HG03442 (cell line): ENCODE measurements around the gene IRX5.

ENCODE experiments used
- ATAC-seq: cut with Tn5 transposase; IDR thresholded peaks from one replicate; pipeline ENCODE4 v1.9.1; 2021; ENCODE audit warnings: mild to moderate bottlenecking, moderate library complexity; ENCODE audit not compliant: unreplicated experiment

IRX5 gene

DNA sequence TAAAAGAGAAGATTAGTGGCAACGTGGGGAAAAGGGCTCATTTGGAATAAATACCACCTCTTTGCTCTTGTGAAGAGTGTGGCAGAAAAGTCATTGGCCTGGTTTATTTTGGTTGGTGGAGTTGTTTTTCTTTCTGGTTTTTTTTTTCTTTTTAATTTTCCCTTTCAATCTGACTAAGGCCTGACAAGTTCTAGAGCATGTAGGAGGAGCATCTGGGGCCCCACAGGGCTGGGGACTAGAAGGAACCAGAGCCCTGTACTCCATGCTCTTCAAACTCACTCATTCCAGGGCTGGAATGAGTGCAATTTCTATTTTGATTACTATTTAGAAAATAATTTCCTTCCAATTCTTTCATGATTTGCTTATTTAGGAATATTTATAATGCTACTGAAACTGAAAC, 13.3 kb downstream of the IRX5 start:
- no peak for ATAC-seq

DNA sequence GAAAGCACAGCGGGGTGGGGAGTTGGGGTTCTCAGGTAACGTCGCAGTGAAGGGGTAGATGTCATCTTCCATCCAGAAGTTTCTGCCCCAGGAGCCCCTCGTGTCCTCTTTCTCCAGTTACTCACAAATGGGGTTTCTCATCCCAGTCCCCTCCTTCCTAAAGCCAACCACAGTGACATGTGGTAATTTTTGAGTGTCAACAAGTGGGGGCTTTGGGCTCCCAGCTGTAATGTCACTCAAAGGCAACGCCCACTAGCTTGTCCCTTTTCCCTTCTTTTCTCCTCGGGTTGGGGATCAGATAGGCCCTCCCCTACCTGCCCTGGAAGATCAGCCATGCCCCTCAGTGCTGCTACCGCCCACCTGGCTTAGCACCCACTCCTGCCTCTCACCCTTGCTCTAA, 14.4 kb downstream of the IRX5 start:
- ATAC-seq = no peak

DNA sequence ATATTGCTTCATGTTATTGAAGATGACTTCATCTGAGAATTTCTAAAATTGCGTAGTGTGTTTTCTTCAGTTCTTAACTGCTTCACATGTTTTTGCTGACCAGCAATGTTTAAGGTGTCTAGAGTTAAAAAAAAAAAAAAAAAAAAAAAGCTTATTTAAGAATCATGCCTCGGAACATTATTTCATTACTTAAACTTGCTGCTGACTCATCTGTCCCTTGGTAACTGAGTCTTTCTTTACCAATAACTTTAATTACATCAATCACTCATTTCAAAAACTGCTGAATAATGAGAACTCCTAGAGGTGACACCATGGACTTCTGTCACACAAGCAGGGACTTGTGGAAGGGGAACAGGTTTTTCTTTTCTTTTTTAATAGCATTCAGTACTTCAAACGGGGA, 16.2 kb downstream of the IRX5 start:
- ATAC-seq = no peak

DNA sequence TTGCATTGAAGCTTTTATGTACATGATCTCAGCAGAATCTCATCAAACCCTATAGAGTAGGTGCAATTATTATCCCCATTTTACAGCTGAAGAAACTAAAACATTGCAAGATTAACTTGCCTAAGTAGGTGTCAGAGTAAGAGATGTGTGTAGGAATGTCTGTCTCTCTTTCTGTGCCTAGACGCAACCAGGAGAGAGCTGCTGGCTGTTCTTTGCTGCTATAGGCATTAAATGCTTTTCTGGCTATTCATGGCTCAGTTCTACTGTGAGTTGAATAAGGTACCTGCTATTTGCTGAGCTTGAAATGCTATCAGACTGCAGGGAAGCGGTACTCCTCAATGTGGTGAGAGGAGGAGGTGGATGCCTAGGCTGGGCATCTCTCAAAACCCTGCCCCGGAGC, 17.0 kb downstream of the IRX5 start:
- ATAC-seq = no peak

DNA sequence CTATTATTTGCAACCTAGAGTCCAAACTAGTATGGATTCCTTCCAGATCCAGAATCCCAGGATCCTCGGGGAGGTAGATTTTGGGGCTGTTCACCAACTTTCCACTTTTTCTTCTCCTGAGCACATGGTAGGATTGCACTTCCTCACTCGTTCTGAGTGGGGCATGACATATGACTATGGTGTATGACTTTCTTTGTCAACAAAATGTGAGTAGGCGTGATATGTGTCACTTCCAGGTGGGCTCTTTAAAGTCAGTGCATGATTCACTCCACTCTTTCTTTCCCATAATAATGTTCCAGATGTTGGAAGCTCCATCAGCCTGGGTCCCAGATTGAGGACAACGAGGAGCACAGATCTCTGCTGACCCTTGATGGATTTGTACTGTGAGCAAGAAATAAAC, 21.5 kb downstream of the IRX5 start:
- no peak for ATAC-seq

DNA sequence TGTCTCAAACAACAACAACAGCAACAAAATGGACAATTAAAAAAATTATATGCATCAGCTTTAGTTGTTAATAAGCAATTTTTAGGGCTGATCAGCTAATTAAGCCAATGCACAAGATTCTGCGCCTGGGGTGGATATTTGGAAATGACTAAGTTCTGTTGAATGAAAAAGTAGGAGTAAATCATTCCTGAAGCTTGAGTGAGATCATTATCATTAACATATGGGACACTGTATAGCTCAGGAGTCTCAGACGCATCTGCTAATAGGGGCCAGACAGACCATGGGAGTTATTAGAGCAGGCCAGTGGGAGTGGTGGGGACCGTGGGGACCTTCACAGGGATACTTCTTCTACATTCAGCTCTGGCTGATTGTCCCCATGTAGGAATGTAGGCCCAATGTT, 22.8 kb downstream of the IRX5 start:
- ATAC-seq = no peak

DNA sequence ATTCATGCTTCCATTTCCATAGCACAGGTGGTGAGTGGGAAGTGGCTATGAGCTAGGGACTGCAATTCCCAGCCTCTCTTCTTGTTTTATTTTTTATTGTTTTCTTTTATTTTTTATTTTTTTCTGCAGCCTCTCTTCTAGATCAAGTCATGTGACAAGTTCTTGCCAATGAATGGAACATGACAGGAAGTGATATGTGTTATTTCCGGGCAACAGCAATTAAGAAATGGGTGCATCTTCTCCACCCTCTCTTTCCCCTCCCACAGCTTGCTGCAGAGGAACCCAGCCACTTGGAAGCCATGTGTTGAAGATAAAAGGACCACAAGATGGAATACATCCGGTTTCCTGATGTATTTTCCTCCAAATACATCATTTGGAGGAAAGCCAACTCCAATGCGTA, 23.6 kb downstream of the IRX5 start:
- no peak for ATAC-seq

DNA sequence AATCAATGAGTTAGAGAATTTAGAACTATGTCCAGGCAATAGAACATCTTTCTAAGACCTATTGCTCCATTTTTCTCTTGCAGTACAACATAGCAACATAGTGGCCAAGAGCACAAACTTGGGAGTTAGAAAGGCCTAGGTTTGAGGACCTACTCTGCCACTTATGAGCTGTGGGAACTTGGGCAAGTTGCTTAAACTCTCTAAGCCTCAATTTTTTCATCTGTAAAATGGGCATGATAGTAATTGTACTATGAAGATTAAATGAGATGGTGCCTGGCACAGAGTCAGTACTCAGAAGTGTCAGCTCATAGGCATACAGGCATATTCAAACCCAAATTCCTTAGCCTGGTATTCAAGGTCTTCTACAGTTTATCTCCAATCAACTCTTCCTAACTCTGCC, 25.1 kb downstream of the IRX5 start:
- ATAC-seq = no peak

DNA sequence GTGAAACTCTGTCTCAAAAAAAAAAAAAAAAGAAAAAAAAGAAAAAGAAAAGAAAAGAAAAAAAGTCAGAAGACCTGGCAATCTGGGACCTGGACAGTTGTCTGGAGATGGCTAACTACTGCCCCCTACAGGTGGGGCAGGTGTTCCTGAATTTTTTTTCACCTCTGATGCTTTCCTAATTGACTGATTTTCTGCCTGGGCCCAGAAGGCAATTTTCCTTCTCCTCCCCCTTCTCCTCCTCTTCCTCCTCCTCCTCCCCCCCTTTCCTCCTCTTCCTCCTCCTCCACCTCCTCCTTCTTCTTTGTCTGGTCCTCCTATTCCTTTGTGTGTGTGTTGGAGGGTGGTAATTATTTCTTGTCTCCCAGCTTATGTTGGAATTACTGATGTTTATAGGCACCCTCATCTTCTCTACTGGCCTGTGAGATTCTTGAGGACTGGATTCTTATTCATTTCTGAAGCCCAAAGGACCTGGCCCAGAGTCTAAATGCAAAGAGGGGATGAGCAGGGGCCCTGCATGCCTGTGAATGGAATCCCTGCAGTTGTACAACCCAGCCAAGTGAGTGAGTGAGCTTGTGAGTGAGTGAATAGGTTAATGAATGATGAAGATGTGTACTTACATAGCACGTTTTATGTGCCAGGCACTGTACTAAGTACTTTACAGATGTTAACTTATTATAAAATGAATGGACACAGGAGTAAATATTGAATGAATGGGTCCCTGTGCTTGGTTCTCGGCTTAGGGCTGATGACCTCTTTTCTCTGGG, 26.9 kb downstream of the IRX5 start:
- no peak for ATAC-seq

DNA sequence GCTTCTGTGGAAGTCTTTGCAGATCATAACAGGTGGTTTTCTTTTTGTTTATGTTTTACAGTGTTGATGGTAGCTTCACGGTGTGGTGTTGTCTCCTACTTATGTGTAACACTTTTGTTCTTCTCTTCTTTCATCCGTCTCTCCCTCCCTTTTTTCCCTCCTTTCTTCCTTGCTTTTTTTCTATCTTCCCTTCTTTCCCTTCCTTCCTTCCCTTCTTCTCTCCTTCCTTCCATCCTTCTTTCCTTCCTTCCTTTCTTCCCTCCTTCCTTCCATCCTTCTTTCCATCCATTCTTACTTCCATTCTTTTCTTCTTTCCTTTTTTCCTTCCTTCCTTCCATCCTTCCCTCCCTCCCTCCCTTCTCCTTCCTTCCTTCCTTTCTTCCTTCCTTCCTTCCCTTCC, 31.4 kb downstream of the IRX5 start:
- ATAC-seq = no peak

DNA sequence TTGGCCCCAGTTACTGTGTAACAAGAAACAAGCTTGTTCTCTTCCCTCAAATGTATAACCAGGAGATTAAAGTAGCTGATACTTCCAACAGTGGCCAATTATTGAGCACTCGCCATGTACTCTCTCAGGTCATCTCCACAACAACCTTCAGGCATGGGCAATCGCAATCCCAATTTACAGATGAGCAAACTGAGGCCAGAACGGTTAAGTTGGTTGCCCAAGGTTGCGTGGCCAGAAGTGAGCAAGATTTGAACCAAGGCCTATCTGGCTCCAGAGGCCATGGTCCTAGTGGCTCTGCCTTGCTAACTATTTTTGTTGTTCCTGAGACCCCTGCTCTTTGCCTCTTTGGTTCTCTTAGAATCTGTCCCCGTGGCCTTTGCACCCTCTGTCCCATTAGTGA, 33.6 kb downstream of the IRX5 start:
- ATAC-seq = no peak

DNA sequence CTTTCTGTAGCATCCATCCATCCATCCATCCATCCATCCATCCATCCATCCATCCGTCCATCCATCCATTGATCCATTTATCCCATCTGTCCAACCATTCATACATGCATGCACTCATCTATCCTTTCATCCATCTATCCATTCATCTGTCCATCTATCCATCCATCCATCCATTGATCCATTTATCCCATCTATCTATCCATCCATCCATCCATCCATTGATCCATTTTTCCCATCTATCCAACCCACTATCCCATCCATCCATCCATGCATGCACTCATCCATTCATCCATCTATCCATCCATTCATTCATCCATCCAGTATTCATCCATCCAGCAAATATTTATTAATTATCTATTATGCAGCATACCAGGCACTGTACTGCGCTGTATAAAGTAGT, 34.8 kb downstream of the IRX5 start:
- no peak for ATAC-seq

DNA sequence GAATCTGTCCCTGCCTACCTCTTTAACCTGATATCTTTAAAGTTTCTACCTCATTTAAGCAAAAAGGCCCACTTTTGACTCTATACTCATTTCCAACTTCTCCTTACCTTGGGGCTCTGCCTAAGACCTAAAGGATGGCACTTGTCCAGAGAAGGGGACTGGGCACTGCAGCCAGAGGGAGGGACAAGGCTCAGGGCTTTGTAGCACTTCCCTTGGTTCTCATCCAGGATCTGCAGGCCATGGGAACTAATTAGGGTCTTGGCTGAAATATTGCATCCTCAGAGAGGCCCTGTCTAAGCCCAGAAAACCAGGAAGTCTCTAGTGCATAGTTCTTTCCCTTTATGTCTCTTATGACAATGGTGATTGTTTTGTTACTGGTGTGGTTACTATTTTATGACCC, 37.3 kb downstream of the IRX5 start:
- ATAC-seq = no peak

DNA sequence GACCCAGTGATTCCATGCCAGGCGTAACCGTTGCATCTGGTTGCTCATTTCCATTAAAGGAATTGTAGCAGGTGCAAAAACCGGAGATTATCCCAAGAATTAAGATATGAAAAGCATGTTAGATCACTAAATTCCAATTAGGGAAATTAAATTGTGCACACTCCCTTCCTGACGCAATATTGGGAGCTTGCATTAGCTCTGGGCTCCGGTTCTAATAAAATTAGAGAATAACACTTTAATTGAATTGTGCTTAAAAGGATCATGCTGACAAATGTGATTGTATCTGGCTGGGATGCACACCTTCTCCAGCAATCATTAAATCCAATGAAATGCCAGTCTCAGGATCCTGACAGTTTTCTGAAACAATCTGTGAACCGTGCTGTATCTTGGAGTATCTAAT, 38.1 kb downstream of the IRX5 start:
- no peak for ATAC-seq

DNA sequence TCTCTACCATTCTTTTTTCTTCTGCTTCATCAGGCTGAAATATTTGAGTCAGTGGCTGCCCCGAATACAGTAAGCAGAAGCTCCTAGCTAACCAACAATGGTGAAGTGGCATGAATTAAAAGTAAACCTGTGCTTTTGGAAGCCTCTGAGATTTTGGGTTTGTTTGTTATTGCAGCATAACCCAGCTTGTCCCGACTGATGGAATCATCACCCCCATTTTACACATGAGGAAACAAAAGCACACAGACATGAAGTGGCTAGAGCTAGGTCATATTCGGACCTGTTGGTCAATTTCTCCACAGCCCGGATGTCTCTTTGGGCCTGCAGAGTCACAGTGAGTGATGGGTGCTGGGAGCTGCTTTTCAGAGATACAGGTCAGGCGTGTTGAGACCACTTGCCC, 39.4 kb downstream of the IRX5 start:
- ATAC-seq = no peak

DNA sequence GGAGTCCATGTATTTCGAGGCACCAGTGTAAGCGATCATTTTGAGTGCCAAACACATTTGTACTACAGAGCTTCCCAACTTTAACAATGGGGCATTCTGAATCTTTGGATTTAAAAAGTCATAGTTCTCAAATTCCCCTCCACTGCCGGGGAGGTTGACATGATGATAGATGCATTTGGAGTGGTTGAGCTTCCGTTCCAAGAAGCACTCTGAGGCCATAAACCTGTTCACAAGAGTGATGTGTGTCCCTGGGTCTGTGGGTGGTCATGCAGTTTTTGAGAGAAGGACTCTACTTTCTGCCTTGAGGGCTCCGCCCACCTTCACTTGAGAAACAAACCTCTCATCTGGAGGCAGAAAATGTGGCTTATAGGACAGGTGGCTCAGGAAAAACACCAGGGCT, 43.7 kb downstream of the IRX5 start:
- ATAC-seq = no peak

DNA sequence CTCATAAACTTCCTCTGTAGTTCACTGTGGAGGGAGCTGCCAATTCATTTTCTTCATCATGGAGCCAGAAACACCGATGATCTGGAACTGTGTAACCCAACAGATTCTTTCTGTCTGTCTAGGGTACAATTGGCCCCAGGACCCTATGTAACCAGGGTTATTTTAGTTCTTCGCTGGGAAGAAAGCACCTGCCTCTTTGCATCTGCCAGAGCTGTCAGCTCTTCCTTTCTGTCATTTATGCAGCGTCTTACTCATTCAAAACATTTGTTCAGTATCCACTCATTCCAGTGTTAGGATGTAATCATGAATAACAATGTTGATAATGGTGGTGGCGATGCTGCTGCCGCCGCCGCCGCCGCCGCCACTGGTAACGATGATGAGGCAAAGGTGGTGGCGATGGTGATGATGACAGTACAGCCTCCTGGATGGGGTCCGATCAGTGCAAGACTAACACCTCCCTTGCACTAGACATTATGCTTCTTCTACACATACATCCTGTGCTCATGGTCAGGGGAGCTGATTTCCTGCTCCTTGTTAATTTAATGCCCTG, 46.1 kb downstream of the IRX5 start:
- ATAC-seq = no peak

DNA sequence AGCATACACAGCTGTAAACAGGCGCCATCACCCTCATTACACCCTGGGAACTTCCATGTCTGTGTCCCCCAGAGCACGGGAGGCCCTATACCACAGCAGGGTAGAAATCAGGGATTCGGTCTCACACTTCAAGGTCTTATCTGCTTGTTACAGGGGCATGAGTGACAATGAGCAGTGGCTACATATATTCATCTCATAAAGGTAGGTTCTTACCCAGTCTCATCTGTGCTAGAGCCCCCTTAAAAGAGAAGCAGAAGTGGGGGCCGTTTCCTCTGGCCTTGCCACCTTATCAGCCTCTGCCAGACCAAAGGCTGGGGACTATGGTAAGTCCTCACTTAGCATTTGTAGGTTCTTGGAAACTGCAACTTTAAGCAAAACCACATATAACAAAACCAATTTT, 46.5 kb downstream of the IRX5 start:
- no peak for ATAC-seq

DNA sequence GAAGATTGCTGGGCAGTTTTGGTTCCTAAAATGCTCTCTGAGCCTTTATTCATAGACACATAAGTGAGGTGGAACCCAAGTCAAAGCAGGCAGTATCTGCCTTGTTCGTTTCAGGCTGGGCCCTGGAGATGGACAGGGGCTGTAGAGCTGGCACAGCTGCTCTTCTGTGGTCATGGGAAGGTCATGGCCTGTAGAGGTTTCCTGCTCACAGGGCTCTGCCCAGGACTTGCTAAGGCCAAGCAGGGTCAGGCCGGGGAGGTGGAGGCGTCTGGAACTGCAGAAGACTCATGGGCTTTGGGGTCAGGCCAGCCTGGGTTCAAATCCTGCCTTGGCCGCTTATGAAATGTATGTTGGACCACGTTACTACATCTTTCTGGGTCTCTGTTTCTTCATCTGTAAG, 50.2 kb downstream of the IRX5 start:
- ATAC-seq = no peak
